GM12875 (cell line): Measurements from ENCODE around the gene NRG3.
"Not testable (repeated sequence)": the region's sequence is repeated elsewhere in the genome, so short reads cannot be mapped to it uniquely, and the experiment has no call there.

Experiments
- H3K4me3 ChIP-seq: one replicate; pipeline ENCODE4 v1.5.1; 2011; ENCODE audit warnings: low read depth, low read length, control low read depth
- CTCF ChIP-seq: IDR thresholded peaks from 2 replicates; pipeline ENCODE4 v1.5.1; 2011; ENCODE audit warnings: low read depth, mild to moderate bottlenecking, control low read depth, inconsistent platforms, low read length, moderate library complexity, borderline replicate concordance; ENCODE audit not compliant: insufficient read depth

Gene NRG3

GRCh38 chr10:82321724-82322123, 446.7 kb downstream of the NRG3 start:
- H3K4me3 ChIP-seq = no peak overlapping the region
- no peak for TF ChIP-seq CTCF

GRCh38 chr10:82331716-82332115, 456.7 kb downstream of the NRG3 start:
- no peak for TF ChIP-seq CTCF
- no peak overlapping the region for H3K4me3 ChIP-seq

GRCh38 chr10:82335831-82336230, 460.8 kb downstream of the NRG3 start:
- TF ChIP-seq CTCF = no peak
- H3K4me3 ChIP-seq = no peak overlapping the region

GRCh38 chr10:82340166-82340565, 465.2 kb downstream of the NRG3 start:
- no peak for TF ChIP-seq CTCF
- H3K4me3 ChIP-seq = no peak overlapping the region

GRCh38 chr10:82349590-82349989, 474.6 kb downstream of the NRG3 start:
- not testable (repeated sequence) for H3K4me3 ChIP-seq

- TF ChIP-seq CTCF = no peak
- H3K4me3 ChIP-seq = no peak overlapping the region
These were observed 478.4 kb downstream of the NRG3 start for GRCh38 chr10:82353381-82353780.

- TF ChIP-seq CTCF = no peak
- no peak overlapping the region for H3K4me3 ChIP-seq
These were observed 483.6 kb downstream of the NRG3 start for GRCh38 chr10:82358486-82359099.

- no peak overlapping the region for H3K4me3 ChIP-seq
- no peak for TF ChIP-seq CTCF
These were observed 486.3 kb downstream of the NRG3 start for GRCh38 chr10:82361256-82361655.
